GM18951 (cell line): ENCODE data around the gene ALDH3A2.

Experiments
- POLR2A ChIP-seq: IDR thresholded peaks from 4 replicates; pipeline ENCODE4 v1.6.1; 2011; ENCODE audit warnings: mild to moderate bottlenecking; ENCODE audit not compliant: insufficient read length, insufficient read depth; ENCODE audit errors: extremely low read depth
- in situ Hi-C: fragments of 300-500 bp; cut with MboI; formaldehyde crosslinking; loops from one replicate; pipeline ENCODE4 v1.12.0; 2022; ENCODE audit warnings: low sequenced_read_pairs, mixed read lengths, inconsistent platforms; ENCODE audit not compliant: unreplicated experiment

ALDH3A2 gene

GRCh38 chr17:19718613-19719354 lies 70.2 kb downstream of the ALDH3A2 start:
- in situ Hi-C loops: no loop called here

GRCh38 chr17:19719355-19720209 lies 71.0 kb downstream of the ALDH3A2 start:
- TF ChIP-seq POLR2A: no peak
- in situ Hi-C loops: no loop called here

More at GRCh38 chr17:19718613-19719354, 70.2 kb downstream of the ALDH3A2 start:
- no peak for TF ChIP-seq POLR2A

GRCh38 chr17:19720210-19720475 lies 71.6 kb downstream of the ALDH3A2 start:
- no peak for TF ChIP-seq POLR2A
- in situ Hi-C loops: no loop called here

GRCh38 chr17:19720631-19721426 lies 72.3 kb downstream of the ALDH3A2 start:
- in situ Hi-C loops: no loop called here
- no peak for TF ChIP-seq POLR2A

GRCh38 chr17:19723964-19724363 lies 75.4 kb downstream of the ALDH3A2 start:
- in situ Hi-C loops: no loop called here
- no peak for TF ChIP-seq POLR2A

GRCh38 chr17:19724501-19725420 lies 76.2 kb downstream of the ALDH3A2 start:
- in situ Hi-C loops: no loop called here
- no peak for TF ChIP-seq POLR2A

- in situ Hi-C loops: no loop called here
- no peak for TF ChIP-seq POLR2A
Measured at GRCh38 chr17:19725486-19725885, 76.9 kb downstream of the ALDH3A2 start.

GRCh38 chr17:19726631-19727376 lies 78.3 kb downstream of the ALDH3A2 start:
- in situ Hi-C loops: no loop called here

More at GRCh38 chr17:19726631-19727376, 78.3 kb downstream of the ALDH3A2 start:
- TF ChIP-seq POLR2A: no peak
